ENCODE measurements around the gene SOX13.

Gene SOX13

DNA sequence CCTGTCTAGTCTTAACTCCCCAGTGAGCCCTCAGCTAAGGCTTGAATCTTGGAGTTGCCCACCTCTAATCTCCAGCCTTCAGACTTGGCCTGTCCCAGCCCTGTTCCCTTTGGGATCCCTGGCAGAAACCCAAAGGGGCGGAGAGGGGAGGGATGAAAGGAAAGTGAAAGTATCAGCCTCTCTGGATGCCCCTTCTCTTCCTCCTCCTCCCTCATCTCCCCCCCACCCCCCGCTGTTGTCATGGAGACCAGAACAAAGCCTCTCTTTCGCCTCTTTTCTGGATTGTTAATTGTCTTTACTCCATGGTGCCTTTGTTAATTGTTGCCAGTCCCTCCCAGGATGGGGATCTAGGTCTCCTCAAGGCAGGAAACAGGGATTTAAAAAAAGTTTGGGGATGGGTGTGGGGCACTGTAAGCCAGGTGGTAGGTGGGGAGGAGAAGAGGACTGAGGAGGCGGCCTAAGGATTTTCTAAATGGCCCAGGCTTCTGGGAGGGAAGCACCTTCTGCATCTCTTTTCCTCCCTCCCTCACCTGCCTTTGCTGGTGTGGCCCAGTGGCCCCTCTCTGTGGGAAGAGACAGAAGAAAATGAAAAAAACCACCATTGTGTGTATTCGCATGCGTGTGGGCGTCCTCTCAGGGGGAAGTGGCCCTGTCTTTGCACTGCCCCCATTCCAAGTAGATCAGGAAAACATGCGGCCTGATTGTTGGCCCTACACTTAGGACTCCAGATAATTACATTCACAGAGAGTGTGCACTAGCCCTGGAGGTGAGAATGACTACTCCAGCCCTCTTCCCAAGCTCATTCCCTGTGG is 7.5 kb upstream of the SOX13 start:
- DNase-seq = no peak

DNA sequence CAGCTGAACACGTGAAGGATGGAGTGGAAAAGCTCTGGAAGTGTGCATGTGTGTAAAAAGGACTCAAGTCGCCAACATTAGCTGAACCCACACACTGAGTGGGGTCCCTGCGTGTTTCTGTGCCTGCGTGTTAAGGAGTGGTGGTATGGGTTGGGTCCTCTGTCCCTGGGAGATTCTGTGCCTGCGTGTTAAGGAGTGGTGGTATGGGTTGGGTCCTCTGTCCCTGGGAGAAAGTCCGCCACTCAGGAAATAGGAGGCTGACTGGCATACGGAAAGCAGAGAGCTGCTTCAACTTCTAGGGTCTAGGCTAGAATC is 7.0 kb upstream of the SOX13 start:
- no peak for DNase-seq

DNA sequence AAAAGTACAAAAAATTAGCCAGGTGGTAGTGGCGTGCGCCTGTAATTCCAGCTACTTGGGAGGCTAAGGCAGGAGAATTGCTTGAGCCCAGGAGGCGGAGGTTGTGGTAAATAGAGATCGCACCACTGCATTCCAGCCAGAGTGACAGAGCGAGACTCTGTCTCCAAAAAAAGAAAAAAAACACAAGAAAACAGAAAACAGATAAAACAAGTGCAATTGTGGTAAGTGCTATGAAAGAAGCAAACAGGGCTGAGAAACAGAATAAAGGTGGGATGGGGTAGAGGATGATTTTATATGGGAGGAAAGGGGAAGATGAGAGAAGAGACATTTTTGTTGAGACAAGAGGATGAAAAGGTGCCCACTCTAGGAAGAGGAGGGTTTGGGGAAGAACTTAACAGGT is 5.0 kb upstream of the SOX13 start:
- DNase-seq = no peak

GRCh38 chr1:204069887-204070286 is 3.0 kb upstream of the SOX13 start:
- DNase-seq = no peak

DNA sequence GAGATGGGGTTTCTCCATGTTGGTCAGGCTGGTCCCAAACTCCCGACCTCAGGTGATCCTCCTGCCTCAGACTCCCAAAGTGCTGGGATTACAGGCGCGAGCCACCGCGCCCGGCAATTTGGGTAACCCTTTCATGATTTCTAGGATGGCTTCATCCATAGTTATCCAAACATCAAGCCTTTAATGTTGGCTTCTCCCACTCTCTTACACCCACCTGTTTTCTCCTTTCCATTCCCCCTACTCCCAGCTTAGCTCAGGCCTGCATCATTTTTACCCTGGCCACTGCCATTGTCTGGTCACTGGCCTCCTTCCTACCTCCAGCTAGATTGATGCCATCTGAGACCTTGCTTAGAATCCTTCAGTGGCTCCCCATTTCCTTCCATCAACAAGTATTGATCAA is 2.0 kb upstream of the SOX13 start:
- no peak for DNase-seq

DNA sequence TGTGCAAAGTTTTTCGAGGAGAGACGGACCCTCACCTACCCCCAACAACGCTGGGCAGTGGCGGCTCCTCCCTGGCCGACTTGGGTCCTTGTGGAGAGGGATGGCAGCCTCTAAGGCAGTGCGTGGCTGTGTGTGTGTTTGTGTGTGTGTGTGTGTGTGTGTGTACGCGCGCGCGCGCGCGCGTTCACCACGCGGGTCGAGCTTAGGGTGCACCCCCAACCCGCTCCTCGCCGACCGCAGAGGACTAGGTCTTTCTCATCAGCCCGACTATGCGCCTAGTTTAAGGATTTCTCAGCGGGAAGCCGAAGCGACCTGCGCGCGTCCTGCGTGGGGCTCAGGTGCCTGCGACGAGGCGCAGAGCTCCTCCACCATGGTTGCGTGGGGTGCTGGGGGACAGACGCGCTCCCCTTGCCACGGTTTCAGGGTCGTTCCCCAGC is 940 bp downstream of the SOX13 start:
- no peak for DNase-seq

DNA sequence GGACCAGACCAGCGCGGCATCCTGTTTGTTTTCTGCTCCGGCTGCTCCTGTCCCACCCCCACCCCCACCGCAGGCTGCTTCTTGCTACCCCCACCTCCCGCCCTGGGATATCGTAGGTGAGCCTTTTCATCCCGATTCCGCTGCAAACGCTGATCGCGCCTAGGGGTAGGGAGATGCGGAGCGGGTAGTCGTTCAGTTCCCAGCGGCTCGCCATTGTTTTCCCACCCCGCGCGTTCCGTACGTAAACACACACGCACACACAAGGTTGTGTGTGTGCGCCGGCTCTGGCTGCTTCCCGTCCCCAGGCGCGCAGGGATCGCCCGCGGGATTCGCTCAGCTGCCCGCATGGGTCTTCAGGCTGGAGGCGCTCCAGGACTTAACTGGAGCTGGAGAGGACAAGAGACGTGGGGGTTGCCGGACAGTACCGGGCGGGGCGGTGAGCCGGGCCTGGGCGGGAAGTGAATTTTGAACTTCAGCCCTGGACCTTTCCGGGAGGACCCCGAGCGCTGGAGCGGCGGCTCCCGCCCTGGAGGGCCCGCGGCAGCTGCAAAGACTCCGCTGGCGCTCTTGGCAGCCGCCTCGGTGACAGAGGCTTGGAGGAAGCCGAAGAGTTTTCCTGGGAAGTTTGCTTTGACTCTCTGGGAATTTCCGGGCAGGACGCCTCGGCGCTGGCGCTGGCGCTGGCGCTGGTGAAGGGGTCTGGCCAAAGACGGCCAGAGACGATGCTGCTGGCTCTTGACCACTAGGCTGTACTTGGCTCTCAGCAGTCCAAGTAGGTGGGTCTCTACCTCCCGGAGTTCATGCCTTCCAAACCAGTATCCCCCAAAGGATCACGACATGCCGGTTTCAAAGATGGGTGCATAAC is 1.6 kb downstream of the SOX13 start:
- DNase-seq = no peak

GRCh38 chr1:204075139-204075521 is 2.2 kb downstream of the SOX13 start:
- DNase-seq = no peak

GRCh38 chr1:204075890-204076846 is 3.3 kb downstream of the SOX13 start:
- no peak for DNase-seq

DNA sequence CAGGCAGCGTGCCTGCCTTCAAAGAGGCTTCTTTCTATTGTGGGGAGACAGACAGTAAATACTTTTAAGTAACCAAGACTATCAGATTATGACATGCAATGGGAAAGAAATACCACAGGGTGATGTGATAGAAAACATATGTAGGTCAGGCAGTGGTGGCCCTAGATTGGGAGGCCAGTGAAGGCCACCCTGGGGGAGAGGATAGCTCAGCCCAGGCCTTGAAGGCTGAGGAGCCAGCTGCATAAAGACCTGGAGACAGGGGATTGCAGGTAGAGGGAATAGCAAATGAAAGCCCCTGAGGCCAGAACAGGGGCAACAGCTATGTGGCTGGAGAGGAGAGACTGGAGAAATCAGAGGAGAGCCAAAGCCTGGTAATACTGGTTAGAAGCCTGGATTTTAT is 4.0 kb downstream of the SOX13 start:
- DNase-seq = no peak

GRCh38 chr1:204077979-204078696 is 5.2 kb downstream of the SOX13 start:
- no peak for DNase-seq

GRCh38 chr1:204079608-204079999 is 6.7 kb downstream of the SOX13 start:
- no peak for DNase-seq

- no peak for DNase-seq
Measured at GRCh38 chr1:204080163-204080903, 7.4 kb downstream of the SOX13 start.

GRCh38 chr1:204081164-204081790 is 8.4 kb downstream of the SOX13 start:
- no peak for DNase-seq

DNA sequence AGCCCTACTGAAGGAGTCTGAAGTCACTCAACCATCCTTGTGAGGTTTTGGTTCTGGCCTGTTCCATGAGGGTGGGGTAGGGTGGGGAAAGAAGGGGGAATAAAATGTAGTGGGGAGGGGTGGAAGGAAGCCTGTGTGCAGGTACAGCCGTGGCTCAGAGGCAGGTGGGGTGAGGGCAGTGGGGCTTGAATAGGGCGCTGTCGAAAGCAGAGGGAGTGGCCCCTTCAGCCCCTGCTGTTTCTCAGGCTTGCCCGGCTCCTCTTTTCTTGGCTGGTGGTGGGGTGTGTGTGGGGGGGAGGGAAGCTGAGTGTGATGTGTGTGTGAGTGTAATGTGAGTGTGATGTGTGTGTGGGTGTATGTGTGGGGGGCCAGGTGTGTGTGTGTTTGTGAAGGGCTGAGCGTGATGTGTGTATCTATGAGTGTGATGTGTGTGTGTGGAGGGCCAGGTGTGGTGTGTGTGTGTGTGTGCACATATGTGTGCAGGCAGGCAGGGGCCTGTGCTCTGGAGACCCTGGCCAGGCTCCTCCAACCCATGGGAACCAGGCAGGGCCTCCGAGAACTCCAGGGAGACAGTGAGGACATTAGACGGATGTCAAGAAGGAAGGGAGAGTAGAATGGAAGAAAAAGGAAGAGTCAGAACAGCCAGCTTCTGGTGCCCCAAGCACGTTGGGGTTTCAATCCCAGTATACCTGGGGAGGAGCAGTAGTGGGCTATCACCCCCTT is 9.0 kb downstream of the SOX13 start:
- no peak for DNase-seq

DNA sequence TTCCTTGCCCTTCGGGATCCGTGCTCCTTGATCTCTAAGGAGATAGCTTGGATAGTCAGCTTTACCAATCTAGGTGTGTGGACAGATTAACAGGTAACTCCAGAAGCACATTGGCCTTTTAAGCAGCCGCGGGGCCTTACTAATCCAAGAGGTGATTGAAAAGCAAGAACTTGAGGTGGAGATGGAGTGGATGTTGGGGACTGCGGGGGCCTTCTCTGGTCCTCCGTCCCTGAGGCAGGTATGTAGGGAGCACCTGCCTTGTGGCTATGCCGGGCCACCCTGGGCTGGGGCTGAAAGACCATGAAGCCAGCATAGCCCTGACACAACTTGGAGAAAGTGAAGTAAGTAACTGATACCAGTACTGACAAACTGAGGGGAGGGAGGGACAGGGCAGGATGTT is 10.6 kb downstream of the SOX13 start:
- no peak for DNase-seq

- DNase-seq = no peak
Measured at GRCh38 chr1:204084247-204084772, 11.4 kb downstream of the SOX13 start.

GRCh38 chr1:204085876-204086275 is 13.0 kb downstream of the SOX13 start:
- no peak for DNase-seq

GRCh38 chr1:204087181-204087892 is 14.4 kb downstream of the SOX13 start:
- no peak for DNase-seq

All from activated effector memory CD4-positive, alpha-beta T cell treated with anti-CD3 and anti-CD28 coated beads, Interleukin-2, amount 50 U/mL, for 16 hours (primary cell).